Stimulated activated CD8-positive, alpha-beta memory T cell treated with anti-CD3 and anti-CD28 coated beads, Interleukin-15, amount 100 ng/mL, for 48 hours (primary cell): Measurements from ENCODE around the gene KBTBD13.

Experiments used
- DNase-seq, 2 donors: peaks; one replicate each; pipeline ENCODE4 v3.0.0-alpha.2; 2020; ENCODE audit warnings: low read depth in 2 of 2

KBTBD13 gene

GRCh38 chr15:65115086-65115485 lies 38.5 kb downstream of the KBTBD13 start, which contains the start of gene UBAP1L:
UBAP1L (minus strand) TSS chr15:65115200; CDS start chr15:65106215, 8,985 bp downstream.
- DNase-seq, result no peak

DNA sequence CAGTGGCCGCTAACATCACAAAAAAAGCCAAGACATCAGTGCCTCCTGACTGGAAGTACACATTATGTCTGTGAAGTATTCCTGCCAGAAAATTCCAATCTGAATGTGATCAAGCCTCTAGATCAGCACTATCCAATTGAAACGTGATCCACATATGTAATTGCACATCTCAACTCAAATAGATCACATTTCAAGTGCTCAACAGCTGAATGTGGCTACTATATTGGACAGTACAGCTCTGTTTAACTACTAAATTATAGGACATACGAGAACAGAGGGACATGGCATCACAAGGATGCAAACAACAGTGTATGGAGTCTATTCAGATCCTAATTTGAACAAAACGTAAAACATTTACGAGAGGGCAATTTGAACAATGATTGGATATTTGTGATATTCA lies 39.0 kb downstream of the KBTBD13 start:
- DNase-seq, result no peak
